Uterus (tissue), 4 donors: Measurements from ENCODE around the gene TESK2. TPM values are rescaled to one million over a fixed set of nuclear protein-coding genes. Genes with fewer than 3 reads are reported as not detected.

Experiments used
- DNase-seq, 2 donors: peaks; one replicate each; pipeline ENCODE4 v3.0.0-alpha.2; 2019 to 2020
- H3K27ac ChIP-seq, 2 donors: fragments of 200-600 bp; sonication (generic); 1 replicate in 1 of 2; 2 replicates in 1 of 2; pipeline ENCODE4 v1.5.1; 2016 to 2018
- H3K27me3 ChIP-seq, 2 donors: fragments of 200-600 bp; sonication (generic); one replicate each; pipeline ENCODE4 v1.5.1; 2018 to 2019; ENCODE audit warnings: control low read depth in 1 of 2
- H3K36me3 ChIP-seq, 2 donors: fragments of 200-600 bp; sonication (generic); one replicate each; pipeline ENCODE4 v1.5.1; 2019; ENCODE audit warnings: control low read depth in 1 of 2
- H3K4me1 ChIP-seq, 2 donors: fragments of 200-600 bp; sonication (generic); one replicate each; pipeline ENCODE4 v1.5.1; 2018 to 2019; ENCODE audit warnings: control low read depth in 1 of 2
- H3K4me3 ChIP-seq, 2 donors: fragments of 200-600 bp; sonication (generic); 1 replicate in 1 of 2; 2 replicates in 1 of 2; pipeline ENCODE4 v1.5.1; 2018 to 2019; ENCODE audit warnings: mild to moderate bottlenecking in 1 of 2
- H3K9me3 ChIP-seq, 2 donors: fragments of 200-600 bp; sonication (generic); one replicate each; pipeline ENCODE4 v1.5.1; 2019; ENCODE audit warnings: control low read depth in 1 of 2
- CTCF ChIP-seq, 4 experiments: fragments of 200-600 bp in 2 of 4; fragments of 450-650 bp in 2 of 4; sonication (generic) in 2 of 4; IDR thresholded peaks; one replicate each; pipeline ENCODE4 v1.5.1; 2016 to 2019; ENCODE audit warnings: antibody characterized with exemption in 4 of 4, mild to moderate bottlenecking in 2 of 4, moderate library complexity in 1 of 4
- POLR2A ChIP-seq, 2 donors: fragments of 450-650 bp; IDR thresholded peaks; one replicate each; pipeline ENCODE4 v1.6.1; 2016; ENCODE audit warnings: antibody characterized with exemption in 2 of 2, mild to moderate bottlenecking in 1 of 2, moderate library complexity in 1 of 2
- intact Hi-C: fragments of 100-400 bp; cut with DNase I; formaldehyde crosslinking; loops from one replicate; pipeline ENCODE4 v1.15.1; 2023; ENCODE audit warnings: low total_unique reads
- total RNA-seq, 4 donors: library from RNA; depleted of rRNA in 3 of 4; stranded (reverse); fragments of >200 nt in 3 of 4; gene quantifications; one replicate each; pipeline versions ENCODE4 v1.1.0 to v1.2.4, GENCODE V29; 2014 to 2023
- donor health status: DM: yes; HTN: yes; CAD: no.

TESK2 gene
- total RNA-seq, 4 donors from 2014 or later, result 0.29 to 7.5 (median 2.1) TPM

DNA sequence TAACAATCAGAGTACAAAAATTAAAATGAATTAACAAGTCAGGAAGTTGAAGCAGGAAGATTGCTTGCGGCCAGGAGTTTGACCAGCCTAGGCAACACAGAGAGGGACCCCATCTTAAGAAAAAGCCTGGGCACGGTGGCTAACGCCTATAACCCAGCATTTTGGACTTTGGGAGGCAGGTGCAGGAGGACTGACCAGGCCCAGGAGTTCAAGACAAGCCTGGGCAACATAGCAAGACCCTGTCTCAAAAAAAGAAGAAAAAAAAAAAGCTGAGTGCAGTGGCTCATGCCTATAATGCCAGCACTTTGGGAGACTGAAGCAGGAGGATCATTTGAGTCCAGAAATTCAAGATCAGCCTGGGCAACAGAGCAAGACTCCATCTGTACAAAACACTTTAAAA is 38.5 kb downstream of the TESK2 start:
- Histone ChIP-seq H3K36me3 (no peaks in the 10 kb centered on the region), H3K4me1 (no peaks in the 10 kb centered on the region), H3K9me3 (no peaks in the 10 kb centered on the region), H3K4me3 (no peak overlapping the region), H3K27me3 (no peaks in the 10 kb centered on the region), H3K27ac (no peak overlapping the region)
- TF ChIP-seq POLR2A (IDR thresholded peaks at IDR 0.05), result no peak
- DNase-seq, result no peak
- intact Hi-C loops, result no loop called here

- intact Hi-C loops, result no loop called here
- no peaks in the 10 kb centered on the region for H3K27me3 ChIP-seq
- TF ChIP-seq POLR2A (IDR thresholded peaks at IDR 0.05) (no peak), CTCF (IDR thresholded peaks at IDR 0.05) (no peak)
- no peak overlapping the region for H3K27ac ChIP-seq
- H3K4me1 ChIP-seq, result no peaks in the 10 kb centered on the region
- H3K36me3 ChIP-seq, result no peaks in the 10 kb centered on the region
- DNase-seq, result no peak
- H3K9me3 ChIP-seq, result no peaks in the 10 kb centered on the region
- H3K4me3 ChIP-seq, result no peak overlapping the region
These were observed 42.6 kb downstream of the TESK2 start for GRCh38 chr1:45448357-45448756.

- Histone ChIP-seq H3K9me3 (no peaks in the 10 kb centered on the region), H3K27me3 (no peaks in the 10 kb centered on the region), H3K4me1 (no peaks in the 10 kb centered on the region), H3K27ac (no peak overlapping the region), H3K36me3 (no peaks in the 10 kb centered on the region), H3K4me3 (no peak overlapping the region)
- TF ChIP-seq POLR2A (IDR thresholded peaks at IDR 0.05) (no peak), CTCF (IDR thresholded peaks at IDR 0.05) (no peak)
- intact Hi-C loops, result no loop called here
- no peak for DNase-seq
These were observed 43.9 kb downstream of the TESK2 start for GRCh38 chr1:45446950-45447672.

GRCh38 chr1:45446530-45446929 is 44.4 kb downstream of the TESK2 start:
- DNase-seq, result no peak
- TF ChIP-seq POLR2A (IDR thresholded peaks at IDR 0.05), result no peak
- no peak for TF ChIP-seq CTCF (IDR thresholded peaks at IDR 0.05)
- no peaks in the 10 kb centered on the region for H3K36me3 ChIP-seq
- H3K27ac ChIP-seq, result no peak overlapping the region
- H3K9me3 ChIP-seq, result no peaks in the 10 kb centered on the region
- no peak overlapping the region for H3K4me3 ChIP-seq
- H3K4me1 ChIP-seq, result no peaks in the 10 kb centered on the region
- no peaks in the 10 kb centered on the region for H3K27me3 ChIP-seq
- intact Hi-C loops, result no loop called here

- Histone ChIP-seq H3K36me3 (no peaks in the 10 kb centered on the region), H3K9me3 (no peaks in the 10 kb centered on the region), H3K27ac (no peak overlapping the region), H3K27me3 (no peaks in the 10 kb centered on the region), H3K4me1 (no peaks in the 10 kb centered on the region), H3K4me3 (no peak overlapping the region)
- TF ChIP-seq CTCF (IDR thresholded peaks at IDR 0.05) (no peak), POLR2A (IDR thresholded peaks at IDR 0.05) (no peak)
- no peak for DNase-seq
- intact Hi-C loops, result no loop called here
These were observed 46.3 kb downstream of the TESK2 start for GRCh38 chr1:45444609-45445131.
